ENCODE measurements around the gene IFNGR1. TPM values are rescaled to one million over a fixed set of nuclear protein-coding genes. Genes with fewer than 3 reads are reported as not detected.

Gene IFNGR1
- total and polyA plus RNA-seq, 10 of the 15 experiments (the other 5 are each of a cell fraction or from before 2014, with no cell fraction given): 89.0 to 296 (median 138) TPM

DNA sequence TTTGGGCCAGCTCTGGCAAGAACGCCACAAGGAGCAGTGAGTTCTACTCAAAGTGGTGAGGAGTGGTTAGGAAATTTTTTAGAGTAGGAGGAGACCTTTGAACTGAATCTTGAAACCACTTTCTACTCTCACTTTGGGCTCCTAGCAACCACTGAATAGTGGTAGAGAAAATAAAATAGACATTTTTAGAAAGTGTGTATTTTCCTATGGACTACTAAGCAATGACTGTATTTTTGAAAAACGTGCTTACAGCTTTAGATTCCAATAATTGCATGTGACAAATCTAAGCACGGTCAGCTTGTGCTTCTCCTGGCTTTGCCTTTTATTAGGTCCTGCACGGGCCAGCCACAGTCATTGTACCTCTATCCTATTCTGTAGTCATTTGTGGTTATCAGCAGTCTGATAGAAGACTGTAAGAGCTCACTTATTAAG, 8.7 kb upstream of the IFNGR1 start (continued):
- TF ChIP-seq SREBF1 (IDR thresholded peaks at IDR 0.05; ENCODE audit: low read length): no peak
- TF ChIP-seq RAD51 (IDR thresholded peaks at IDR 0.05): no peak; the same call in 1 of the 2 replicates
- 0 out of 2 replicates have a peak, but pooled peaks have one; percentile 47 for TF ChIP-seq EED (IDR thresholded peaks at IDR 0.05; ENCODE audit: low read depth)
- no peak for TF ChIP-seq LARP7 (IDR thresholded peaks at IDR 0.05)
- TF ChIP-seq CHD2 (IDR thresholded peaks at IDR 0.05; ENCODE audit: borderline replicate concordance, low read depth, low read length): no peak
- TF ChIP-seq CHD4 (IDR thresholded peaks at IDR 0.05): no peak
- peak; percentile 81 for TF ChIP-seq NFIC (IDR thresholded peaks at IDR 0.05; ENCODE audit: low read depth, low read length)
- TF ChIP-seq FOXK2 (IDR thresholded peaks at IDR 0.05): no peak
- no peak for TF ChIP-seq SMAD1 (IDR thresholded peaks at IDR 0.05; ENCODE audit: low read depth, partially characterized antibody)
- TF ChIP-seq, protein P1, sequence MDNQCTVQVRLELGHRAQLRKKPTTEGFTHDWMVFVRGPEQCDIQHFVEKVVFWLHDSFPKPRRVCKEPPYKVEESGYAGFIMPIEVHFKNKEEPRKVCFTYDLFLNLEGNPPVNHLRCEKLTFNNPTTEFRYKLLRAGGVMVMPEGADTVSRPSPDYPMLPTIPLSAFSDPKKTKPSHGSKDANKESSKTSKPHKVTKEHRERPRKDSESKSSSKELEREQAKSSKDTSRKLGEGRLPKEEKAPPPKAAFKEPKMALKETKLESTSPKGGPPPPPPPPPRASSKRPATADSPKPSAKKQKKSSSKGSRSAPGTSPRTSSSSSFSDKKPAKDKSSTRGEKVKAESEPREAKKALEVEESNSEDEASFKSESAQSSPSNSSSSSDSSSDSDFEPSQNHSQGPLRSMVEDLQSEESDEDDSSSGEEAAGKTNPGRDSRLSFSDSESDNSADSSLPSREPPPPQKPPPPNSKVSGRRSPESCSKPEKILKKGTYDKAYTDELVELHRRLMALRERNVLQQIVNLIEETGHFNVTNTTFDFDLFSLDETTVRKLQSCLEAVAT (IDR thresholded peaks at IDR 0.05): peak; percentile 54; the same call in 1 of the 2 replicates
- TF ChIP-seq, protein P2, sequence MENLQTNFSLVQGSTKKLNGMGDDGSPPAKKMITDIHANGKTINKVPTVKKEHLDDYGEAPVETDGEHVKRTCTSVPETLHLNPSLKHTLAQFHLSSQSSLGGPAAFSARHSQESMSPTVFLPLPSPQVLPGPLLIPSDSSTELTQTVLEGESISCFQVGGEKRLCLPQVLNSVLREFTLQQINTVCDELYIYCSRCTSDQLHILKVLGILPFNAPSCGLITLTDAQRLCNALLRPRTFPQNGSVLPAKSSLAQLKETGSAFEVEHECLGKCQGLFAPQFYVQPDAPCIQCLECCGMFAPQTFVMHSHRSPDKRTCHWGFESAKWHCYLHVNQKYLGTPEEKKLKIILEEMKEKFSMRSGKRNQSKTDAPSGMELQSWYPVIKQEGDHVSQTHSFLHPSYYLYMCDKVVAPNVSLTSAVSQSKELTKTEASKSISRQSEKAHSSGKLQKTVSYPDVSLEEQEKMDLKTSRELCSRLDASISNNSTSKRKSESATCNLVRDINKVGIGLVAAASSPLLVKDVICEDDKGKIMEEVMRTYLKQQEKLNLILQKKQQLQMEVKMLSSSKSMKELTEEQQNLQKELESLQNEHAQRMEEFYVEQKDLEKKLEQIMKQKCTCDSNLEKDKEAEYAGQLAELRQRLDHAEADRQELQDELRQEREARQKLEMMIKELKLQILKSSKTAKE (IDR thresholded peaks at IDR 0.05; ENCODE audit: low read depth, poor library complexity, severe bottlenecking): peak; percentile 72
- TF ChIP-seq MEF2A (IDR thresholded peaks at IDR 0.05; ENCODE audit: insufficient read depth, low read depth, low read length): 0 out of 2 replicates have a peak, but pooled peaks have one; percentile 16
- TF ChIP-seq TARDBP (IDR thresholded peaks at IDR 0.05; ENCODE audit: borderline replicate concordance): no peak
- TF ChIP-seq NR2C1 (IDR thresholded peaks at IDR 0.05): 0 out of 2 replicates have a peak, but pooled peaks have one; percentile 52
- TF ChIP-seq, protein P3, sequence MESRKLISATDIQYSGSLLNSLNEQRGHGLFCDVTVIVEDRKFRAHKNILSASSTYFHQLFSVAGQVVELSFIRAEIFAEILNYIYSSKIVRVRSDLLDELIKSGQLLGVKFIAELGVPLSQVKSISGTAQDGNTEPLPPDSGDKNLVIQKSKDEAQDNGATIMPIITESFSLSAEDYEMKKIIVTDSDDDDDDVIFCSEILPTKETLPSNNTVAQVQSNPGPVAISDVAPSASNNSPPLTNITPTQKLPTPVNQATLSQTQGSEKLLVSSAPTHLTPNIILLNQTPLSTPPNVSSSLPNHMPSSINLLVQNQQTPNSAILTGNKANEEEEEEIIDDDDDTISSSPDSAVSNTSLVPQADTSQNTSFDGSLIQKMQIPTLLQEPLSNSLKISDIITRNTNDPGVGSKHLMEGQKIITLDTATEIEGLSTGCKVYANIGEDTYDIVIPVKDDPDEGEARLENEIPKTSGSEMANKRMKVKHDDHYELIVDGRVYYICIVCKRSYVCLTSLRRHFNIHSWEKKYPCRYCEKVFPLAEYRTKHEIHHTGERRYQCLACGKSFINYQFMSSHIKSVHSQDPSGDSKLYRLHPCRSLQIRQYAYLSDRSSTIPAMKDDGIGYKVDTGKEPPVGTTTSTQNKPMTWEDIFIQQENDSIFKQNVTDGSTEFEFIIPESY (IDR thresholded peaks at IDR 0.05): no peak
- peak; percentile 44; the same call in 1 of the 2 replicates for TF ChIP-seq TAF1 (IDR thresholded peaks at IDR 0.05; ENCODE audit: borderline replicate concordance, low read depth, low read length)
- TF ChIP-seq, protein P4, sequence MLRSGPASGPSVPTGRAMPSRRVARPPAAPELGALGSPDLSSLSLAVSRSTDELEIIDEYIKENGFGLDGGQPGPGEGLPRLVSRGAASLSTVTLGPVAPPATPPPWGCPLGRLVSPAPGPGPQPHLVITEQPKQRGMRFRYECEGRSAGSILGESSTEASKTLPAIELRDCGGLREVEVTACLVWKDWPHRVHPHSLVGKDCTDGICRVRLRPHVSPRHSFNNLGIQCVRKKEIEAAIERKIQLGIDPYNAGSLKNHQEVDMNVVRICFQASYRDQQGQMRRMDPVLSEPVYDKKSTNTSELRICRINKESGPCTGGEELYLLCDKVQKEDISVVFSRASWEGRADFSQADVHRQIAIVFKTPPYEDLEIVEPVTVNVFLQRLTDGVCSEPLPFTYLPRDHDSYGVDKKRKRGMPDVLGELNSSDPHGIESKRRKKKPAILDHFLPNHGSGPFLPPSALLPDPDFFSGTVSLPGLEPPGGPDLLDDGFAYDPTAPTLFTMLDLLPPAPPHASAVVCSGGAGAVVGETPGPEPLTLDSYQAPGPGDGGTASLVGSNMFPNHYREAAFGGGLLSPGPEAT (IDR thresholded peaks at IDR 0.05; ENCODE audit: low read depth): peak; percentile 82
- no peak for TF ChIP-seq SIX5 (IDR thresholded peaks at IDR 0.05; ENCODE audit: low read depth, low read length, severe bottlenecking)
- TF ChIP-seq, protein P5, sequence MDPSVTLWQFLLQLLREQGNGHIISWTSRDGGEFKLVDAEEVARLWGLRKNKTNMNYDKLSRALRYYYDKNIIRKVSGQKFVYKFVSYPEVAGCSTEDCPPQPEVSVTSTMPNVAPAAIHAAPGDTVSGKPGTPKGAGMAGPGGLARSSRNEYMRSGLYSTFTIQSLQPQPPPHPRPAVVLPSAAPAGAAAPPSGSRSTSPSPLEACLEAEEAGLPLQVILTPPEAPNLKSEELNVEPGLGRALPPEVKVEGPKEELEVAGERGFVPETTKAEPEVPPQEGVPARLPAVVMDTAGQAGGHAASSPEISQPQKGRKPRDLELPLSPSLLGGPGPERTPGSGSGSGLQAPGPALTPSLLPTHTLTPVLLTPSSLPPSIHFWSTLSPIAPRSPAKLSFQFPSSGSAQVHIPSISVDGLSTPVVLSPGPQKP (IDR thresholded peaks at IDR 0.05; ENCODE audit: low read depth, low read length): no peak

All from GM12878 (cell line).